Measurements from ENCODE around the gene RASAL1.

- no peak for TF ChIP-seq CTCF (IDR thresholded peaks at IDR 0.05)
- no peak for TF ChIP-seq POLR2A (IDR thresholded peaks at IDR 0.05)
Observed at GRCh38 chr12:113069149-113069548, 66.4 kb downstream of the RASAL1 start.

Measured in heart left ventricle (tissue), 13 donors.